ENCODE data around the gene NUPR2.

GRCh38 chr7:56099653-56100052 is 16.6 kb downstream of the NUPR2 start:
- no peak for TF ChIP-seq CTCF (IDR thresholded peaks at IDR 0.05)
- no peak for TF ChIP-seq POLR2A (IDR thresholded peaks at IDR 0.05)
- TF ChIP-seq POLR2AphosphoS5 (IDR thresholded peaks at IDR 0.05), result no peak
- no peak for TF ChIP-seq EP300 (IDR thresholded peaks at IDR 0.05)
